COLO668 (cell line): ENCODE data around the gene WWTR1.

Experiments
- DNase-seq: peaks from one replicate; lab custom pipeline; 2025; ENCODE audit not compliant: unreplicated experiment; lab: John Stamatoyannopoulos, UW

WWTR1 gene

GRCh38 chr3:149625795-149626194 is 32.0 kb downstream of the WWTR1 start:
- DNase-seq: no peak

- no peak for DNase-seq
Observed at GRCh38 chr3:149623824-149624223, 34.0 kb downstream of the WWTR1 start.

GRCh38 chr3:149621218-149622005 is 36.4 kb downstream of the WWTR1 start:
- no peak for DNase-seq

GRCh38 chr3:149620291-149621020 is 37.4 kb downstream of the WWTR1 start:
- no peak for DNase-seq

GRCh38 chr3:149619136-149619535 is 38.7 kb downstream of the WWTR1 start:
- no peak for DNase-seq

DNA sequence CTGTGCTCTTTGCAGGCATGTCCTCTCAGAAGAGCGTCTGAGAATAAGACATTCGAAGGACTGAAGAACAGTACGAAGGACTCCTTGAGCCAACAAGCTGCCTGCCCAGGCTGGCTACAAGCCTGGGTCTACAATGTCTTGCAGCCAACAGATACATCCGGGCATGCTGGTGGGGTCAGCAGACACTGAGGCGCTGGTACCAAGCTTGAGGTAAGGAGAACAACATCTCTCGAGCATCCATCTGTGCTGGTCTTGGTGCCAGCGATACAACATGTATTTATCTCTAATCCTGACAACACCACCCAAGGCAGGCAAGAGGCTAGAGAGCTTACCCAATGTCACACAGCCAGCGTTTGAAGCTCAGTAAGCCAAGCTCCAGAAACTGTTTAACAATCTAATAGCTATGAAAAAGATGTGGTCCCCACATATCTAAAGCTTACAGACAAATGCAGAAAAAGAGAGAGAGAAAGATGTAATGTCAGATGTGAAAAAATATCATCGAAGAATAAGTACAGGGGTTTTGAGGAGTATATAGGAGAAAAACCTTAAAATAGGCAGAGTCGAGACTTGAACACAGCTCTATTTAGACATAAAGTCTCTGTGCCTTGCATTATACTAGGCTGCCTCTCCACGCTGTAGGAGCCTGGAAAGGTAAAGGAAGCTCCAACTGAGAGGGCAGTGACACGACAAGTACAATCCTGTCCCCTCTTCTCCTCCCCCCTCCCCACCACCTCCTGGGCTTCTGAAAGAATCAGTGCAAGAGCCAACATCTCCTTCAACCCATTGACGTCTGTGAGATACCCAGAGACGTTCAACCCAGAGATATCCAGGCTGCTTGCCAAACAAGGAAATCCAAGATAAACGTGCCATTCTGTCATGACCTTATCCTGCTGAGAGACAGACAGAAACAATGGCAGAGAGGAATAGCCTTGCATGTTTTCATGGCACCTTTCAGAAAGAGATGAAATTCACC is 39.4 kb downstream of the WWTR1 start:
- DNase-seq: no peak

- no peak for DNase-seq
Observed at GRCh38 chr3:149615731-149616221, 42.0 kb downstream of the WWTR1 start.

DNA sequence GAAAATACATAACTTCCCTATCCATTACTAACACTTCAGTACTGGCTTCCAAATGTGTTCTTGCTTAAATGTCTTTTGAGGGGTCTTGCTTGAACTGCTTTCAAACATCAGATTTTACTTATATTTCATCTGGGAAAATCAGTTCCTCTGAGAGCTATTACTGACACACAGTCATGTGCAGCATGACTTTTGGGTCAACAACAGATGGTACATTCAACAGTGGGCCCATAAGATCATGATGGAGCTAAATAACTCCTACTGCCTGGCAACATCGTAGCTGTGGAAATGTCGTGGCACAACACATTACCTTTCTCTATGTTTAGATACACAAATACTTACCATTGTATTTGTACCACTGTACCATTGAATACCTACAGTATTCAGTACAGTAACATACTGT is 43.8 kb downstream of the WWTR1 start:
- DNase-seq: no peak

- no peak for DNase-seq
Observed at GRCh38 chr3:149612456-149612855, 45.4 kb downstream of the WWTR1 start.

- DNase-seq: no peak
Observed at GRCh38 chr3:149611149-149611548, 46.7 kb downstream of the WWTR1 start.

GRCh38 chr3:149610351-149611105 is 47.3 kb downstream of the WWTR1 start:
- DNase-seq: no peak

- no peak for DNase-seq
Observed at GRCh38 chr3:149609595-149609994, 48.2 kb downstream of the WWTR1 start.

DNA sequence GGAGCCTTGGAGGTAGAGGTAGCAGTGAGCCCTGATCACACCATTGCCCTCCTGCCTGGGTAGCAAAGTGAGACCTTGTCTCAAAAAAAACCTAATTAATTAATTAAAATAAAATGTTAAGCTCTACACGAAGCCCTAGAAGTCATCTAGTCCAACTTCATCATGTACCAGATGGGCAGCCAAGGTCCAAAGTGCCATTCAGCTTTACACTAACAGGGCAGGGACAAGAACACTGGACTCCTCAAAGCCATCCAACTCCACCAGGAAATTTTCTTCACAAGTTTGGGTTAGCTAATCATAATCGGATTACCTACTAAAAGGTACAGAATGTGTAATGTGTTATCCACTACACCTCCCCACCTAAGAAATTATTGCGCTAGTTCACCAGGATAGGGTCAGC is 48.8 kb downstream of the WWTR1 start:
- DNase-seq: no peak

GRCh38 chr3:149605902-149606301 is 51.9 kb downstream of the WWTR1 start:
- no peak for DNase-seq

DNA sequence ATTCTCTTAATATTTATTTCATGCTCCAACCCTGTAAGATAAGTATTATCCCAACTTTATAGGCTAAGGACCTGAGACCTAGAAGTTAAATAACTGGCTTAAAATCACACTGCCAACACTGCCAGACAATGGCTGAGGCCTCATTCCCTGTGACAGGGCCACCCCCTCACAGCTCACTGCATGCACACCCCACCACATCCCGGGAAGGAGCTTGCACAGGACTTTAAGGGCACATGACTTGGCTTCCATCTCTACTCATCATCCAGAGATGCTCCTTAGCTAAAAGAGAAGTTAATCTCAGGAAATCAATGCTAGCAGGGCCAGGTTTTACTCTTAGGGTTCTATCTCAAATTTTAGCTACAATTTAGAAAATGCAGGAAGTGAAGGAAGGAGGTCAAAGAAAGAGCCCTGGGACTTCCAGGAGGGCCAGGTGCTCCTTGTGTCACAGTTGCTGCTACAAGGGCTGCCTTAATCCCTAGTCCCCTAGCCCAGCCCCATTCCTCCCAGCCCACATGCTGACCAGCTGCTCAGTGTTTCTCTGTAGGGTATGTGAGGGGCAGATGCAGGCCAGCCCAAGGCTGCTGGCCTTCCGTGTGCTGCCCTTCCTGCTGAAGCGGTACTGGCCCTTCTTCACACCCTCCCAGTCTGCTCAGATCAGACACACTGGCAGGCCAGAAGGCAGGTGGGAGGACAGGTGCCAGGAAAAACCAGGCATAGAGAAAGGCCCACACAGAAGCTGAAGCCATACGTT is 53.5 kb downstream of the WWTR1 start:
- DNase-seq: no peak

DNA sequence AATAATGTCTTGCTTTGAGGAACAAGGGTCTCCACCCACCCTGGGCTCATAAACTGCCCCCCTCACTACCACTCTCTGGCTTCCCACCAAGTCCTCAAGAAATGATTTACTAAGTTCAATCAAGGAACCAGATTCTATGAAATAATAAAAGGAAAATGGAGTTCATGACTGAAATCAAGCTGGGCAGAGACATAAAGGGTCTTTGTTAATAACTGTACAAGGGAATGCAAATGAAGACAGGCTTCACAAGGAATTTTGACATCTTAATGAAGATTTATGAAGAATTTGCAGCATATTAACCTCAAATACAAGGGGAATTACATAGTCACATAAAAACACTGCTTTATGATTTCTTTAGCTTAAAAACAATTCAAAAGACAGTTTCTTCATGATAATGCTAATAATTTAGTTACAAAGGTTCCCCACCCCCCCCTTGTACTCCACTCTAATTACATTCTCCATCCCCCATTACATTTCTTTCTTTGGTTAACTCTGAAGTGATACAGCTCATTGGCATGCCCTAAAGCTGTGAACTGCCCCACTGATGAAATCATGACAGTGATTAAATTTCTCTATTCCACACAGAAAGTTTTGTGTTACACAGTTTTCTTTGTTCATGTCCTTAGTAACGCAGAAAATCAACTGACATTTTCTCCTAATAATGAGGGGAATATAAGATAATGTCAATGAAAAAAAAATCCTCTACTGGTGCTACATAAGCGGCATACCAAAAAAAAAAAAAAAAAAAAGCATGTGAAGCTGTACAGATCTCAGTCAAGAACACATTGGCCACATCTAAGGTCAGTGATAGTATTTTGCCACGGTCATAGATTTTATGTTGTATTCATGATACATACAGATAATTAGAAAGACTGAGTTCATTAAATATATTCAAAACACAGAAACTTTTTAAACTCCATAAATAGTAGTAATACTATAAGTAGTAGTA is 54.4 kb downstream of the WWTR1 start:
- DNase-seq: no peak

DNA sequence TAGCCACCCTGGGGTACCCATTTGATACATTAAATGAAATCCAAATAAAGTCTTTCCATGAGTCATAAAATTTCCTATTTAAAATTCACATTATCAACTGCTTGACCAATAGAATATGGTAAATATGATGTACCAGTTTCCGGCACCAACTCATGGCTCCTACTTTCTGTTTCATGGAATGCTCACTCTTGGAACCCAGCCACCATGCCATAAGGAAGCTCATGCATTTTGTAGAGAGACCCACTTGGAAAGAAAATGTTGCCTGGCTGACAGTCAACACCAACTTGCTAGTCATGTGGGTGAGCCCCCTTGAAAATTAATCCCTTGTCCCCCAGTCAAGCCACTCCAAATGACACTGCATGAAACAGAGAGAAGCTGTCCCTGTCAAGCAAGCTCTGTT is 57.2 kb downstream of the WWTR1 start:
- DNase-seq: no peak

- no peak for DNase-seq
Observed at GRCh38 chr3:149599236-149599635, 58.6 kb downstream of the WWTR1 start.
